ENCODE measurements around the gene CHORDC1.
"Not testable (repeated sequence)": the region's sequence is repeated elsewhere in the genome, so short reads cannot be mapped to it uniquely, and the experiment has no call there.

Gene CHORDC1

GRCh38 chr11:90222459-90223247, at the start of gene CHORDC1:
Gene CHORDC1, minus strand, starts transcription at chr11:90223049. Its CDS starts 95 bp downstream, at chr11:90222954.
- DNase-seq (ENCODE audit: low read depth in 2 of 2), result peak; percentile 83 to 93

DNA sequence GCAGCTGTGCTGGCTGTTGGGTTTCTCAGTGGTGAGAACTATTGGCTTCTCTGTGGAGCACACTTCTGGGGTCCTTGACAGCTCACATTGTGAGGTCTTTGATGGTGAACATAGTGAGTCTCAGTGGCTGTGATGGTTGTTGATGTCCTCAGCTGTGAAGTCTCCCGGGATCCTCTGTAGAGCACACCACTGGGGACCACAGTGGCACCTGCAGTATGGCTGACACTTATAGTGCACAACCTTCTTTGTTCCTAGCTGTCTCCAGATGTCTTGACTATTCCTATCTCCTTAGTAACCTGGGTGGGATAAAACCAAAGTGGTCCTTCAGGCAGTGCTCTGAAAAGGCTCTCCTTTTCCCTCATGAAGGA, 34.3 kb upstream of the CHORDC1 start:
- no peak for DNase-seq (ENCODE audit: low read depth in 2 of 2)

DNA sequence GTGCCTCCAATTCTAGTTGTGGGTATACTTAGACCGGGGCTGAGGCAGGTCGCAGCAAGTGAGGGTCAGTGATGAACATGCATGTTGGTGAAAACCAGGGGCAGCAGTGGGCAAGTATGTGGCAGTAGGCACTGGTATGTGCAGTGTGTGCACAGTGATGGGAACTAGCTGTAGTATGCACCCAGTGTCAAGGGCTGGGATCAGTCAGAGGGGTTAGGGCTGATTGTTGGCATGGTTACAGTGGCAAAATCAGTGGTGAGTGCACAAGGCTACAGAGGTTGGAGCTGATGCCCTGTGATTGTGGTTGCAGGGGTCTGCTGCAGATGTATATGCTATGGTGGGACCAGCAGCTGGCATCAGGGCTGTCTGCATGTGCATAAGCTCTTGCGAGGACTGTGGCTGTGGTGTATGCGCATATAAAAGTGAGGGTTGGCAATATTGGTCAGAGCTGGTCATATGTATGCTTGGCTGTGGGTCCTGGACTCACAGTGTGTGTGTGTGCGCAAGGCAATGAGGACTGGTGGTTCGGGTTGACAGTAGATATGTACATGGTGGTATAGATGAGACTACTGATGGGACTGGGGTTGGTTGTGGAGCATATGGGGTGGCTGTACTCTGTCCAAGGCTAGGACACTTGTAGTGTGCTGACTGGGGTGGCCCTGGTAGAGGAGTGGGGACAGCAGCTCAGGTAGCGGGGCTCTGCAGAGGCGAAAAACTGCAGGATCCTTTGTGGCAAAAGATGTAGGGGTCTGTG, 33.7 kb upstream of the CHORDC1 start:
- no peak for DNase-seq (ENCODE audit: low read depth in 2 of 2)

GRCh38 chr11:90254065-90254464, 31.2 kb upstream of the CHORDC1 start:
- no peak for DNase-seq (ENCODE audit: low read depth in 2 of 2)

- no peak for DNase-seq (ENCODE audit: low read depth in 2 of 2)
Measured at GRCh38 chr11:90252053-90252452, 29.2 kb upstream of the CHORDC1 start.

GRCh38 chr11:90251599-90251998, 28.8 kb upstream of the CHORDC1 start:
- DNase-seq (ENCODE audit: low read depth in 2 of 2), result no peak

DNA sequence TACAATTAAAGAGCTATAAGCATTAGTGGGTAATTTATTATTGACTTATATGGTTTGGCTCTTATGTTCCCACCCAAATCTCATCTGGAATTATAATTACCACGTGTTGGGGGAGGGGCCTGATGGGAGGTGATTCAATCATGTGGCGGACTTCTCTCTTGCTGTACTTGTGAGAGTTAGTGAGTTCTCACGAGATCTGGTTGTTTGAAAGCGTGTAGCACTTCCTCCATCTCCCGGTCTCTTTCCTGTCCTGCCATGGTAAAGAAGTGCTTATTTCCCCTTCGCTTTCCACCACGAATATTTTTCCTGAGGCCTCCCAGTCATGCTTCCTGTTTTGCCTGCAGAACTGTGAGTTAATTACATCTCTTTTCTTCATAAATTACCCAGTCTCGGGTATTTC, 28.1 kb upstream of the CHORDC1 start:
- DNase-seq (ENCODE audit: low read depth in 2 of 2), result no peak

DNA sequence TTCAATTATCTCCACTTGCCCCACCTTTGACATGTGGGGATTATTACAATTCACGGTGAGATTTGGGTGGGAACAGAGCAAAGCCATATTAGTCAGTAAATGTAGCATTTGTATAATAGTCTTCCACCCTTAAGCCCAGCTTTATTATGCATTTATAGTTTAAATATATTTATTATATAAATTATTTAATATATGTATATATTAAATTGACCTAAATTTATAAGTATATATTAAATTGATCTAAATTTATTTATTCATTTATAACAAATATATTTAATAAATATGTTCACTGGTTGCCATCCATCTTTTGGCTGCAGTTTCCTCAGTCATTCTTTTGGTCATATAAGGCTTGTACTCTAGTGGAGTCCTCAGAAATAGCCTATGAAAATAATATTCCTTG, 23.6 kb upstream of the CHORDC1 start:
- no peak for DNase-seq (ENCODE audit: low read depth in 2 of 2)

DNA sequence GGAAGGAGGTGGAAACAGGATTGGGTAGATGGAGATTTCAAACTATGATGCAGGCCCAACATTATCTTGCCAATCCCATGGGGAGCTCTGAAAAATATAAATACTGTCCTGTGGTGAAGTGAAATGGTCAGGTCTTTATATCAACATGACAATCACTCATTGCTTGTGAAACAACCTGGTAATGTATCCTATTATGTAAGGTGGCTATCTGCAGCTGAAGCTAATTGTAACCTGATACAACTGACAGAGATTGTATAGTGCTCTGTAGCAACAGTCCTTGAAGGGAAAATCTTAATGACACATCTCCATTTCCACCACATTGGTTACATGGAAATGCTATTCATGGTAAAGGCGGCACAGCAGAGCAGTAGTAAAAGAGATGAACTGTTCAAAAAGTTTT, 20.7 kb upstream of the CHORDC1 start:
- DNase-seq (ENCODE audit: low read depth in 2 of 2), result no peak

DNA sequence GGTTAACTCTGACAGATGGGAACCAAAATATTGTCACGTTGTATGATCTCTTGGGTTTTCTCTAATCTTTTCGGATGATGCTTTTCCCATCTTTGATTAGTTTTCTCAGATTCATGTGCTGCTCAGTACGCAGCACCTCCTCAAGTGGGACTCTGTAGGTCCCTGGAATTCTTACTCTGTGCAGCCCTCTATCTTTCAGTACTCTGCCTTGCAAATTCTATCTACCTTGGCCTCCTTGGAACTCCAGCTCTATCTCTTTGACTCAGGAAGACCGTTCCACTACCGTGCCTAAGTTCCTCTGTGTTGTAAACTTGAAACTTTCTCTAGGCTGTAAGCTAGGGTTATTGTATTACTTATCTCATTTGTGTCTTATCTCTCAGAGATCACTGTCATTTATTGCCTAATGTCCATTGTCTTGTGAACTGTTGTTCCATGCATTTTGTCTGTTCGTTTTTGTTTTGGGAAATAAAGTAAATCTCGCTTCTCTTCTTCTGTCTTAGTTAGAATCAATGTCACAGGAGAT, 20.1 kb upstream of the CHORDC1 start:
- DNase-seq (ENCODE audit: low read depth in 2 of 2), result no peak

DNA sequence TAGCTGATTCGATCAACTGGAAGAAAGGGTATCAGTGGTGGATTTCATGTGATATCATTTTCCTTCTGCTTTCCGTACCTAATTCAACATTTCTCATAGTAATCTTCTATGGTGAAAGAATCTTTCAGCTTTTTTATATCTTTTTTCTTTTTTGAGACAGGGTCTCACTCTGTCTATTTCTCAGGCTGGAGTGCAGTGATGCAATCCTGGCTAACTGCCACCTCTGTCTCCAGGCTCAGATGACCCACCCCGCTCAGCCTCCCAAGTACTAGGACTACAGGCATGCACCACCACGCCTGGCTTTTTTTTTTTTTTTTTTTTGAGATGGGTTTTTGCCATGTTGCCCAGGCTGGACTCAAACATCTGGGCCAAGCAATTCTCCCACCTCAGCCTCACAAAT, 18.6 kb upstream of the CHORDC1 start:
- no peak for DNase-seq (ENCODE audit: low read depth in 2 of 2)

DNA sequence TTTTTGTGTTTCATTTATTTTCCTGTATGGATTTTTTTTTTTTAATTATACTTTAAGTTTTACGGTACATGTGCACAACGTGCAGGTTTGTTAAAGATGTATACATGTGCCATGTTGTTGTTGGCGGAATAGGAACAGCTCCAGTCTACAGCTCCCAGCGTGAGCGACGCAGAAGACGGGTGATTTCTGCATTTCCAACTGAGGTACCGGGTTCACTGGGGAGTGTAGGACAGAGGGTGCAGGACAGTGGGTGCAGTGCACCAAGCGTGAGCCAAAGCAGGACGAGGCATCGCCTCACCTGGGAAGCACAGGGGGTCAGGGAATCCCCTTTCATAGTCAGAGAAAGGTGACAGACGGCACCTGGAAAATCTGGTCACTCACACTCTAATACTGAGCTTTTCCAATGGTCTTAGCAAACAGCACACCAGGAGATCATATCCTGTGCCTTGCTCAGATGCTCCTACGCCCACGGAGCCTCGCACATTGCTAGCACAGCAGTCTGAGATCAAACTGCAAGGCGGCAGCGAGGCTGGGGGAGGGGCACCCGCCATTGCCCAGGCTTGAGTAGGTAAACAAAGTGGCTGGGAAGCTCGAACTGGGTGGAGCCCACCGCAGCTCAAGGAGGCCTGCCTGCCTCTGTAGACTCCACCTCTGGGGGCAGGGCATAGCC, 17.3 kb upstream of the CHORDC1 start:
- not testable (repeated sequence) for DNase-seq (ENCODE audit: low read depth in 2 of 2)

- no peak for DNase-seq (ENCODE audit: low read depth in 2 of 2)
Measured at GRCh38 chr11:90237004-90237403, 14.2 kb upstream of the CHORDC1 start.

GRCh38 chr11:90235526-90235925, 12.7 kb upstream of the CHORDC1 start:
- no peak for DNase-seq (ENCODE audit: low read depth in 2 of 2)

GRCh38 chr11:90234977-90235376, 12.1 kb upstream of the CHORDC1 start:
- no peak for DNase-seq (ENCODE audit: low read depth in 2 of 2)

DNA sequence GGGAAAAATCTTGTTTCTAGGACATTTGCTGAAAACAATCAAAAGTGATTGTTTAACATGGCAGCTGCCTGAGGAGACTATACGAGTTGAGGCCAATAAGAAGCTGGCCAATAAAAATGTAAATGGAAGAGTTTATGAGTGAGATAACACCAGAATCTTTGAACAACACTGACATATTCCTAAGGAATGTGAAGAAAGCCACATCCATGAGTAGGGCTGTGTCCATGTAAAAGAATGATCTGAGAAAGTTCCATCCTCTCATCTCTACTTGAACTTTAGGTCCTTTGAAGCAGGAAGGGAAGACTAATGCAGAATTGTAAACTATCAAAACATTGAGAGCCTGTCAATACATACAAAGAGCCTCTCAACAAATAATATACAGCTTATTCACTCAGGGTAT, 6.9 kb upstream of the CHORDC1 start:
- DNase-seq (ENCODE audit: low read depth in 2 of 2), result no peak

DNA sequence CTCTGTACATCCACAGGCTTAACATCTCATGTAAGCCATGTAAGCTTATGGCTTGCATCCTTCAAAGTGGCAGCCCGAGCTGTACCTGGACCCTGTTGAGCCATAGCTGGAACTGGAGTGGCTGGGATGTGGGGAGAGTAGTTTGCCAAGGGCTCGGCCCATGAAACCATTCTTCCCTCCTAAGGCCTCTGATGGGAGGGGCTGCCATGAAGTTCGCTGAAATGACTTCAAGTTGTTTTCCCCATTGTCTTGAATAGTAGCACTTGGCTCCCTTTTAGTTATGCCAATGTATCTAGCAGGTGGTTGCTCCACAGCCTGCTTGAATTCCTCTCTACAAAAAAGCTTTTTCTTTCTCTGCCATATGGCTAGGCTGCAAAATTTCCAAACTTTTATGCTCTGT, 5.2 kb upstream of the CHORDC1 start:
- no peak for DNase-seq (ENCODE audit: low read depth in 2 of 2)

GRCh38 chr11:90223248-90223585, 368 bp upstream of the CHORDC1 start:
- DNase-seq (ENCODE audit: low read depth in 2 of 2), result no peak

GRCh38 chr11:90221803-90222458, 918 bp downstream of the CHORDC1 start:
- DNase-seq (ENCODE audit: low read depth in 2 of 2), result no peak

DNA sequence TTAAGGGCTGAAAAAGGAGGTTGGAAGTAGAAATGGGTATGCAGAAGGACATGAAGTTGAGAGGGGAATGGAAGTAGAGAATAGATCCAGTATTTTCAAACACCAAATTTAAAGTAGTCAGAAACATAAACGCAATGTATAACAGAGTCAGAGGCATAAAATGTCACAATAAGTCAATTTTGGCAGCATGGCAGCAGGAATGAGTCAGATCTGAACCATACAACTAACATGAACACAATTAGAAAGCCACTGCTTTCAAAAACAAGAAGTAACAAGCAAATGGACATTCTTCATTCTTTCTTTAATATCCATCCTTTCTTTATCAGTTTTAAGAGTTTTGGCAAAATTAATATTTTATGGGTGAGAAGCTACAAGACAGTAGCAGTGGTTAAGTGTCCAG, 2.5 kb downstream of the CHORDC1 start:
- no peak for DNase-seq (ENCODE audit: low read depth in 2 of 2)

DNA sequence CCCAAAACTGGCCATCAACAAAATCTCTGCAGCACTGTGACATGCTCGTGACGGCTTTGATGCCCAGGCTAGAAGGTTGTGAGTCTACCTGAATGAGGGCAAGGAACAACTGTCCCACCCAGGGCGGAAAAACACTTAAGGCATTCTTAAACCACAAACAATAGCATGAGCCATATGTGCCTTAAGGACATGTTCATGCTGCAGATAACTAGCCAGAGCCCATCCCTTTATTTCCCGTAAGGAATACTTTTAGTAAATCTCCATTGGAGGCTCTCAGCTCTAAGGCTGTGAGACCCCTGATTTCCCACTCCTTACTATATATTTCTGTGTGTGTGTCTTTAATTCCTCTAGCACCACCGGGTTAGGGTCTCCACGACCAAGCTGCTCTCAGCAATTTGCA, 3.4 kb downstream of the CHORDC1 start:
- no peak for DNase-seq (ENCODE audit: low read depth in 2 of 2)

DNA sequence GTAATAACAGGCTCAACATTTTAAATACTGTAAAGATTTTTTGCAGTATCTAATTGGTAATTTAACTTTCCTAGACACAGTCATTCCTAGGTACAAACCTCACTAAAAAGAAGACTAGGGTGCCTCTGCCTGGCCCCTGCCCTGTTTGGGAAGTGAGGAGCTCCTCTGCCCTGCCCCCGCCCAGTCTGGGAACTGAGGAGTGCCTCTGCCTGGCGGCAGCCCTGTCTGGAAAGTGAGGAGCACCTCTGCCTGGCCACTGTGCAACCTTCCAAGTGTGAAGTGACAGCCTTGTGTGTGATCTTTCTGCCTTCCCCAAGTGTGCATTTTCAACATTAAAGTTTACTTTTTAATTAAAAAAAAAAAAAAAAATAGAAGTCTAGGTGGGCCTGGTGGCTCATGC, 4.2 kb downstream of the CHORDC1 start:
- DNase-seq (ENCODE audit: low read depth in 2 of 2), result no peak

Data from stimulated activated CD8-positive, alpha-beta memory T cell treated with anti-CD3 and anti-CD28 coated beads, Interleukin-2, amount 100 ng/mL, for 48 hours (primary cell).